HPDE6-E6E7 (cell line): ENCODE results near the gene CST6.
A peak's percentile ranks its signal among the peaks of the same experiment; 100 is the strongest.
"Not testable (repeated sequence)": the region's sequence is repeated elsewhere in the genome, so short reads cannot be mapped to it uniquely, and the experiment has no call there.

Experiments
- DNase-seq: peaks from one replicate; pipeline ENCODE4 v3.0.0; 2011; ENCODE audit warnings: missing footprints; ENCODE audit errors: extremely low spot score

Gene CST6

GRCh38 chr11:65983589-65983987 is 28.2 kb upstream of the CST6 start:
- DNase-seq = no peak

GRCh38 chr11:65987336-65987735 is 24.5 kb upstream of the CST6 start:
- no peak for DNase-seq

GRCh38 chr11:65988791-65989592 is 22.8 kb upstream of the CST6 start:
- DNase-seq = peak; percentile 84

GRCh38 chr11:65992056-65992455 is 19.8 kb upstream of the CST6 start:
- DNase-seq = no peak

- no peak for DNase-seq
These were observed 14.5 kb upstream of the CST6 start for GRCh38 chr11:65997286-65997685.

GRCh38 chr11:66001942-66002647 is 9.7 kb upstream of the CST6 start, which contains the start of the genes BANF1 and EIF1AD:
TSS of gene BANF1 (plus strand) at chr11:66002503. CDS start at chr11:66003251, 748 bp downstream.
TSS of gene EIF1AD (minus strand) at chr11:66002157. CDS start at chr11:66000389, 1,768 bp downstream.
- DNase-seq = peak; percentile 89

GRCh38 chr11:66002648-66003225 is 9.1 kb upstream of the CST6 start:
- no peak for DNase-seq

- no peak for DNase-seq
These were observed 8.5 kb upstream of the CST6 start for GRCh38 chr11:66003291-66003690.

GRCh38 chr11:66004186-66004585 is 7.6 kb upstream of the CST6 start:
- no peak for DNase-seq

GRCh38 chr11:66006134-66006890 is 5.5 kb upstream of the CST6 start:
- DNase-seq = no peak

GRCh38 chr11:66006891-66007176 is 5.0 kb upstream of the CST6 start:
- no peak for DNase-seq

GRCh38 chr11:66007201-66007634 is 4.6 kb upstream of the CST6 start:
- DNase-seq = no peak

- DNase-seq = no peak
These were observed 3.7 kb upstream of the CST6 start for GRCh38 chr11:66008095-66008467.

GRCh38 chr11:66008468-66009101 is 3.2 kb upstream of the CST6 start:
- DNase-seq = peak; percentile 44

- DNase-seq = not testable (repeated sequence)
These were observed 1.8 kb upstream of the CST6 start for GRCh38 chr11:66010036-66010435.

- peak; percentile 93 for DNase-seq
These were observed 496 bp upstream of the CST6 start for GRCh38 chr11:66011239-66011784.

GRCh38 chr11:66012371-66012945 is 650 bp downstream of the CST6 start:
- no peak for DNase-seq

- peak; percentile 83 for DNase-seq
These were observed 1.3 kb downstream of the CST6 start for GRCh38 chr11:66012946-66013761.

- no peak for DNase-seq
These were observed 1.9 kb downstream of the CST6 start for GRCh38 chr11:66013762-66014100.

- no peak for DNase-seq
These were observed 3.1 kb downstream of the CST6 start for GRCh38 chr11:66014804-66015453.
